Activated T-helper 1 cell treated with Interleukin-2 at 50 U/mL for 16 hours (primary cell): Measurements from ENCODE around the gene C1QTNF2.
"Not testable (repeated sequence)": the region's sequence is repeated elsewhere in the genome, so short reads cannot be mapped to it uniquely, and the experiment has no call there.

Experiments
- DNase-seq: peaks from one replicate; pipeline ENCODE4 v3.0.0-alpha.2; 2020; ENCODE audit warnings: low read depth

Gene C1QTNF2

GRCh38 chr5:160342413-160342941 lies 27.9 kb downstream of the C1QTNF2 start:
- no peak for DNase-seq

- DNase-seq, result no peak
These were observed 29.0 kb downstream of the C1QTNF2 start for GRCh38 chr5:160341309-160341870.

- not testable (repeated sequence) for DNase-seq
These were observed 29.9 kb downstream of the C1QTNF2 start for GRCh38 chr5:160340513-160340912.

- DNase-seq, result no peak
These were observed 30.9 kb downstream of the C1QTNF2 start for GRCh38 chr5:160339406-160340130.

- DNase-seq, result not testable (repeated sequence)
These were observed 35.7 kb downstream of the C1QTNF2 start for GRCh38 chr5:160334716-160335115.

- DNase-seq, result no peak
These were observed 36.7 kb downstream of the C1QTNF2 start for GRCh38 chr5:160333721-160334120.

- DNase-seq, result no peak
These were observed 40.2 kb downstream of the C1QTNF2 start for GRCh38 chr5:160330212-160330611.

GRCh38 chr5:160327818-160328217 lies 42.6 kb downstream of the C1QTNF2 start:
- DNase-seq, result no peak

- DNase-seq, result no peak
These were observed 43.4 kb downstream of the C1QTNF2 start for GRCh38 chr5:160326981-160327380.

GRCh38 chr5:160325716-160326115 lies 44.7 kb downstream of the C1QTNF2 start:
- no peak for DNase-seq

- DNase-seq, result no peak
These were observed 45.5 kb downstream of the C1QTNF2 start for GRCh38 chr5:160324886-160325285.

- no peak for DNase-seq
These were observed 52.0 kb downstream of the C1QTNF2 start for GRCh38 chr5:160318409-160318808.

- DNase-seq, result no peak
These were observed 53.0 kb downstream of the C1QTNF2 start for GRCh38 chr5:160317434-160317833.

GRCh38 chr5:160315968-160316367 lies 54.5 kb downstream of the C1QTNF2 start:
- DNase-seq, result no peak

GRCh38 chr5:160312960-160313727 lies 57.3 kb downstream of the C1QTNF2 start:
- no peak for DNase-seq

- DNase-seq, result no peak
These were observed 58.1 kb downstream of the C1QTNF2 start, which contains the start of gene CCNJL for GRCh38 chr5:160312134-160312959. CCNJL (minus strand) TSS chr5:160312564; CDS start chr5:160311923, 641 bp downstream.

GRCh38 chr5:160311491-160312133 lies 58.8 kb downstream of the C1QTNF2 start:
- no peak for DNase-seq

GRCh38 chr5:160310552-160311295 lies 59.7 kb downstream of the C1QTNF2 start:
- DNase-seq, result no peak

- no peak for DNase-seq
These were observed 60.3 kb downstream of the C1QTNF2 start for GRCh38 chr5:160310140-160310539.

GRCh38 chr5:160306696-160307095 lies 63.7 kb downstream of the C1QTNF2 start:
- no peak for DNase-seq

- no peak for DNase-seq
These were observed 65.1 kb downstream of the C1QTNF2 start for GRCh38 chr5:160305319-160305718.
